ENCODE measurements around the gene CD82. TPM values are rescaled to one million over a fixed set of nuclear protein-coding genes. Genes with fewer than 3 reads are reported as not detected.
A peak's percentile ranks its signal among the peaks of the same experiment; 100 is the strongest.

CD82 gene
- total and polyA plus RNA-seq, 12 donors, result 2.3 to 53.4 (median 17.8) TPM

DNA sequence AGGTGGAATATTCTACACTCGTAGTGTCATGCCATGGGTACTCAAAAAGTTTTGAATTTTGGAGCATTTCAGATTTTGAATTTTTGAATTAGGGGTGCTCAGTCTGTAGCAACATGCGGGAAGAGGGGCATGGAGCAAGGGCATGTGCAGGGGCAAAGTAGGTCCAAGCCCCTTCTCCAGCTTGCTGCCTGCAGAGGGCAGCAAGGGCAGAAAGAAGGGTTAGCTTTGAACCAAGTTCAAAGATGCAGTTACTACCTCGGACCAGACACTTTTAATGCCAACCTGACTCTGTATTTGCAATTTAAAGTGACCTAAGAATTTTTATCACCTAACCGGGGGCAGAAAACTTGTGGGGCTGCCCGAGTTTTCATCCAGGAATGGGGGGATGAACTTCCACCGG lies 68.2 kb downstream of the CD82 start:
- TF ChIP-seq, protein P1, sequence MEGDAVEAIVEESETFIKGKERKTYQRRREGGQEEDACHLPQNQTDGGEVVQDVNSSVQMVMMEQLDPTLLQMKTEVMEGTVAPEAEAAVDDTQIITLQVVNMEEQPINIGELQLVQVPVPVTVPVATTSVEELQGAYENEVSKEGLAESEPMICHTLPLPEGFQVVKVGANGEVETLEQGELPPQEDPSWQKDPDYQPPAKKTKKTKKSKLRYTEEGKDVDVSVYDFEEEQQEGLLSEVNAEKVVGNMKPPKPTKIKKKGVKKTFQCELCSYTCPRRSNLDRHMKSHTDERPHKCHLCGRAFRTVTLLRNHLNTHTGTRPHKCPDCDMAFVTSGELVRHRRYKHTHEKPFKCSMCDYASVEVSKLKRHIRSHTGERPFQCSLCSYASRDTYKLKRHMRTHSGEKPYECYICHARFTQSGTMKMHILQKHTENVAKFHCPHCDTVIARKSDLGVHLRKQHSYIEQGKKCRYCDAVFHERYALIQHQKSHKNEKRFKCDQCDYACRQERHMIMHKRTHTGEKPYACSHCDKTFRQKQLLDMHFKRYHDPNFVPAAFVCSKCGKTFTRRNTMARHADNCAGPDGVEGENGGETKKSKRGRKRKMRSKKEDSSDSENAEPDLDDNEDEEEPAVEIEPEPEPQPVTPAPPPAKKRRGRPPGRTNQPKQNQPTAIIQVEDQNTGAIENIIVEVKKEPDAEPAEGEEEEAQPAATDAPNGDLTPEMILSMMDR (IDR thresholded peaks at IDR 0.05), result peak in 5 of 6 experiments; percentile 10 to 31 (median 29)
- TF ChIP-seq POLR2A (IDR thresholded peaks at IDR 0.05), result no peak
- Histone ChIP-seq H3K9me3 (replicated peaks in 1 of 3) (no peaks in the 10 kb centered on the region), H3K27ac (no peak overlapping the region), H3K4me3 (no peak overlapping the region), H3K4me1 (replicated peaks in 1 of 2) (peaks cover 3 to 10% of the 10 kb centered on the region in 2 donors), H3K27me3 (no peaks in the 10 kb centered on the region), H3K36me3 (replicated peaks in 1 of 2) (no peaks in the 10 kb centered on the region)
- WGBS, 4 donors, result 46 to 68% (median 57%) methylated on average over 6 of the region's 6 CpGs
- intact Hi-C loops (cut with DNase I), result no loop called here
- DNase-seq, result peak in 4 of 7 donors; percentile 15 to 30 (median 21)

DNA sequence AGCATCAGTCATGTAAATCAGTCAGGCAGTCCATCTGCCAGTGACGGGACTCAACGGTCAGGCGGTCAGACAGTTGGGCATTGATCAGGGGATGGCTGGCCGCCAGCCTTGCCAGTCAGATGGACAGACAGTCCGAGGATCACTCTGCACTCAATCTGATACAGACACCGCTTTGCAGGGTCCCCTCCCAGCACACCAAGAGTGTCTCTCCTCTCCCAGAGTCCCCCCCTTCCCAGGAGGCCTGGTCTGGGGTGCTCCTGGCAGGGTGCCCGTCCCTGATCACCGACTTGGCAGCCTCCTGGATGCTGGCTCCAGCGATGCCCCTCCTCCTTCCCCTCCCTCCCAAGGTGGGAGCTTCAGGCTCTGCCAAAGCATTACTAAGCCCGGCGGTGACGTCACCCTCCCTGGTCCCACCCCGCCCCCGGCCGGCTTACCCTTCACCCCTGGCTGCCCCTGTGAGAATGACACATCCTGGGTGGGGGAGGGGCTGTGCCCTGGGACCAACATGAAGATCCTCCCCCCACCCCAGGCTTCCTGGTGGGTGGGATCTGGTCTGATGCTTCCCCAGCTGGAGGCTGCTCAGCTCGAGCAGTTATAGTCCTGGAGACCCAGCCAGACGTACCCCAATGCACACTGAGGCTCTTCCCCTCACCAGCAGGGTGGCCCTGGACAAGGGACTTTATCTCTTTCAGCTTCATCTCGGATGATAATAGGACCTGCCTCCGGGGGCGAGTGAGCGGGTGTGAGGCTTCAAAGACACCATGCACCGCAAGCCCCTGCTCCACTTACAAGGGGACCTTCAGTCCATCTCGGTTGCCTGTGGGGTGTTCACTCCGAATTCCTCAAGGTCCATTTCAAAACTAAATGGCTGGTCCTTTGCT lies 69.2 kb downstream of the CD82 start:
- Histone ChIP-seq H3K4me3 (peak overlapping the region in 1 of 4 donors; percentile 14), H3K27ac (peak overlapping the region in 2 of 5 donors; percentile 51 to 65), H3K9me3 (replicated peaks in 1 of 3) (no peaks in the 10 kb centered on the region), H3K27me3 (no peaks in the 10 kb centered on the region), H3K4me1 (replicated peaks in 1 of 2) (peaks cover 3 to 10% of the 10 kb centered on the region in 2 donors), H3K36me3 (replicated peaks in 1 of 2) (no peaks in the 10 kb centered on the region)
- intact Hi-C loops (cut with DNase I), result no loop called here
- peak; percentile 94 to 98 (median 96) for DNase-seq
- WGBS, 4 donors, result 12 to 21% (median 17%) methylated on average over 5 to 24 of the region's 24 CpGs
- TF ChIP-seq, protein P1 (IDR thresholded peaks at IDR 0.05), result peak in 4 of 6 experiments; percentile 12 to 19 (median 15)
- no peak for TF ChIP-seq POLR2A (IDR thresholded peaks at IDR 0.05)

DNA sequence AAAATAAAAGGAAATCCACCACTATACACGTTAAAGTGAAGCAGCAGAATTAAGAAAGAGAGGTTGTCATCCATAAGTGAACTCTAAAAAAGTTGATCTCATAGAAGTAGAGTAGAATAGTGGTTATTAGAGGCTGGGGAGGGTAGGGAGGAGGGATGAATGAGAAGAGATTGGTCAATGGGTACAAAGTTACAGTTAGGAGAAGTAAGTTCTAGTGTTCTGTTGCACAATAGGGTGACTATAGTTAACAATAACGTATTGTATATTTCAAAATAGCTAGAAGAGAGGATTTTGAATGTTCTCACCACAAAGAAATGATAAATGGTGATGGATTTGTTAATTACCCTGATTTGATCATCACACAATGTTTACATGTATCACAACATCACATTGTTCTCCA lies 72.0 kb downstream of the CD82 start:
- Histone ChIP-seq H3K36me3 (replicated peaks in 1 of 2) (no peaks in the 10 kb centered on the region), H3K27ac (no peak overlapping the region), H3K4me3 (no peak overlapping the region), H3K27me3 (no peaks in the 10 kb centered on the region), H3K4me1 (replicated peaks in 1 of 2) (peaks cover 3 to 10% of the 10 kb centered on the region in 2 donors), H3K9me3 (replicated peaks in 1 of 3) (peaks cover 0 to under 1% (median 0%) of the 10 kb centered on the region in 3 donors)
- no peak for TF ChIP-seq POLR2A (IDR thresholded peaks at IDR 0.05)
- TF ChIP-seq, protein P1 (IDR thresholded peaks at IDR 0.05), result no peak
- WGBS, 4 donors, result 55 to 62% (median 58%) methylated on average over 2 of the region's 2 CpGs
- no peak for DNase-seq
- intact Hi-C loops (cut with DNase I), result no loop called here

DNA sequence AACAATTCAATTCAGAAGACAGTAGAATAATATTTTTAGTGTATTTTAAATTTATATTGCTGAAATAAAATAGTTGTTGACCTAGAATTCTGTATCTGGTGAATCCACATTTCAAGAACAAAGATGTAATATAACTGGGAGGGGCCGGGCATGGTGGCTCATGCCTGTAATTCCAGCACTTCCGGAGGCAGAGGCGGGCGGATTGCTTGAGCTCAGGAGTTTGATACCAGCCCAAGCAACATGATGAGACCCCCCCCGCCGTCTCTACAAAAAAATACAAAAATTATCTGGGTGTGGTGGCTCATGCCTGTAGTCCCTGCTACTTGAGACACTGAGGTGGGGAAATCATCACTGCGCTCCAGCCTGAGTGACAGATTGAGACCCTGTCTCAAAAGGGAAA lies 72.6 kb downstream of the CD82 start:
- intact Hi-C loops (cut with DNase I), result no loop called here
- no peak for TF ChIP-seq POLR2A (IDR thresholded peaks at IDR 0.05)
- TF ChIP-seq, protein P1 (IDR thresholded peaks at IDR 0.05), result no peak
- Histone ChIP-seq H3K27ac (no peak overlapping the region), H3K4me3 (no peak overlapping the region), H3K9me3 (replicated peaks in 1 of 3) (peaks cover 0 to 6% (median 4%) of the 10 kb centered on the region in 3 donors), H3K36me3 (replicated peaks in 1 of 2) (no peaks in the 10 kb centered on the region), H3K4me1 (replicated peaks in 1 of 2) (peaks cover 3 to 10% of the 10 kb centered on the region in 2 donors), H3K27me3 (no peaks in the 10 kb centered on the region)
- DNase-seq, result peak in 2 of 7 donors; percentile 11 to 28
- 60 to 83% (median 75%) methylated on average over 7 of the region's 7 CpGs for WGBS, 4 donors
